Hematopoietic multipotent progenitor cell treated with erythropoietin and hydrocortisone succinate and interleukin-3 and kit ligand, for 6 days (in vitro differentiated cells): ENCODE results near the gene TMEM247.
A peak's percentile ranks its signal among the peaks of the same experiment; 100 is the strongest.
"Not testable (repeated sequence)": the region's sequence is repeated elsewhere in the genome, so short reads cannot be mapped to it uniquely, and the experiment has no call there.

Experiments
- DNase-seq: peaks from one replicate; pipeline ENCODE4 v3.0.0-alpha.2; 2015

The TMEM247 gene

GRCh38 chr2:46459694-46460093 lies 19.7 kb upstream of the TMEM247 start:
- DNase-seq: no peak

DNA sequence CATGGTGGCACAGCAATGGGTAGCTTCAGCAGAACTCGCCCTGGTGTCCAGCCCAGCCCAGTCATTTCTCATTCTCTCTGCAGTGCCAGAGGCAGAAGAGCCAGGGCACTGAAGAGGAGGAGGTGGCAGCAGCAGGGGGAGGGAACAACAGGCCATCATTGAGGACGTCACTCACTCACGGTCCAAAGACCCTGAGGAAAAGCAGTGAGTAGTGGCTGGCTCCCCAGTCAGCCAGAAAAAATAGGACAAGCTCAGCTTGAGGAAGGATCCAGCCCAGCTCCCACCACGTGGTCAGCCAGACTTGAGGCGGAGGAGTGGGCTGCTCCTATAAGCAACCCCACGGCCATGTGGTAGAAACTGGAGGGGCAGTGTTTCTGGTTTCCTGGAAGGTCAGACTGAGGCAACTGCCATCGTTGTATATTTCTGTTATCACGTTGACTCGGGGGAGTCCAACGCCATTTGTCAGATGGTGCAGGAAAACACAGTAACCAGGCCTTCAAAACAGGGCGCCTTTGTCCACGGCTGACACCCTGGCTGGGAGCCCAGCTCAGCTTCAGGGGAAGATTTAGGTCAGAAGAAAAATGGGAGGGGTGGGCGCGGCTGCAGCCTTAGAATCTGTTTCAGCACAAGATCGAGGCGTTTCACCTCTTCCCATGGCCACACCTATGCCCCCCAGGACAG lies 19.0 kb upstream of the TMEM247 start:
- DNase-seq: no peak

GRCh38 chr2:46461011-46461674 lies 18.2 kb upstream of the TMEM247 start:
- peak; percentile 73 for DNase-seq

GRCh38 chr2:46461709-46462171 lies 17.6 kb upstream of the TMEM247 start:
- DNase-seq: peak; percentile 61

DNA sequence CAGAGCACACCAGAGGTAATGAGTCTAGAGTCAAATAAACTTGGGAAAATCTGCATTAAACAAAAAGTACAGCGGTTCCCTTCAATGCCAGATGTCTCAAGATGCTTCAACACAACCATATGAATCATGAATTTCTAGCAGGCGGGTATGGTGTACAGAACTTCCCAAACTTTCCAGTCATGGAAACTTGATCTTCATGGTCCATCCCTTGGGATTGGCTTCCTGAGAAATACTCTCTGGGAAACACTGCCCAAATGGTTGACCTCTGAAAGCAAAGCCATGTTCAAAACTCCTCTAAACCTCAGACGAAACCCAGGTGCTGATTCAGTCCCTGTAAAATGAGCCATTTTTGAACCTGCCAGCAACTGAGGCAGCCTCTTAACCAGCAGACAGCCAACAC lies 16.4 kb upstream of the TMEM247 start:
- no peak for DNase-seq

DNA sequence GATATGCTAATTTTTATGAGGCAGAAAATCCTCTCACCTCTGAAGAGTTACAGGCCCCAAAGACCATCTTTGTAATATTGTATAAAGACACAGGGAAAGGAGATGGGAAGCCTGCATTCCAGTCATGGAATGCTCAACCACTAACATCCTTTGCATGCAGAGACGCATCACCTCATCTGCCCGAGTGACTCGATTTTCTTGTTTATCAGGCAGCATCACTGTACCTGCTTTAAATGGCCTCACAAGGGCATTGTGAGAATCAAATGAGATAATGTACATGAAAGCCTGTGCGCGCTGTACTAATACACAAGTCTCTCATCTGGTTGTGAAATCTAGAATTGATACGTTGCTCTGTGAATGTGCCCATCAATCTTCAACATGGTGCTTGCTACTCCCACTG lies 10.2 kb upstream of the TMEM247 start:
- no peak for DNase-seq

- DNase-seq: no peak
Observed at GRCh38 chr2:46469700-46470099, 9.7 kb upstream of the TMEM247 start.

GRCh38 chr2:46470114-46470628 lies 9.2 kb upstream of the TMEM247 start:
- peak; percentile 32 for DNase-seq

GRCh38 chr2:46471019-46471583 lies 8.3 kb upstream of the TMEM247 start:
- DNase-seq: no peak

DNA sequence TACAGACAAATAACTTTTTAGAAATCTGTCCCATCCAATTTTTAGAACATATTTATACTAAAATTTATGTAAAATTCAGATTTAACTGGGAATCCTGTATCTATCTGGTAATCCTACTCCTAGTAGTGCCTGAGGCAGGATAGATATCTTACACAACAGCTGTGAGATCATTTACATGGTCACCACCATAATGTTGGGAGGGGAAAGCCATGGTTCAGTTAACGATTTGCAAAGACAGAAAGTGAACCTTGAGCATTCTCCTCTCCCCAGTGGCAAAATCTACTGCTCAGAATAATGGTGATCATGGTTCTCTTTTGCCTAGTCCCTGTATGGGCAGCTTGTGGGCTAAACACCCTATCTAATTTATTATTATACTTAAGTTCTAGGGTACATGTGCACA lies 7.7 kb upstream of the TMEM247 start:
- no peak for DNase-seq

DNA sequence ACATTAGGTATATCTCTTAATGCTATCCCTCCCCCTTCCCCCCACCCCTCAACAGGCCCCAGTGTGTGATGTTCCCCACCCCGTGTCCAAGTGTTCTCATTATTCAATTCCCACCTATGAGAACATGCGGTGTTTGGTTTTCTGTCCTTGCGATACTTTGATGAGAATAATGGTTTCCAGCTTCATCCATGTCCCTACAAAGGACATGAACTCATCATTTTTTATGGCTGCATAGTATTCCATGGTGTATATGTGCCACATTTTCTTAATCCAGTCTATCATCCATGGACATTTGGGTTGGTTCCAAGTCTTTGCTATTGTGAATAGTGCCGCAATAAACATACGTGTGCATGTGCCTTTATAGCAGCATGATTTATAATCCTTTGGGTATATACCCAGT lies 7.2 kb upstream of the TMEM247 start:
- DNase-seq: not testable (repeated sequence)

DNA sequence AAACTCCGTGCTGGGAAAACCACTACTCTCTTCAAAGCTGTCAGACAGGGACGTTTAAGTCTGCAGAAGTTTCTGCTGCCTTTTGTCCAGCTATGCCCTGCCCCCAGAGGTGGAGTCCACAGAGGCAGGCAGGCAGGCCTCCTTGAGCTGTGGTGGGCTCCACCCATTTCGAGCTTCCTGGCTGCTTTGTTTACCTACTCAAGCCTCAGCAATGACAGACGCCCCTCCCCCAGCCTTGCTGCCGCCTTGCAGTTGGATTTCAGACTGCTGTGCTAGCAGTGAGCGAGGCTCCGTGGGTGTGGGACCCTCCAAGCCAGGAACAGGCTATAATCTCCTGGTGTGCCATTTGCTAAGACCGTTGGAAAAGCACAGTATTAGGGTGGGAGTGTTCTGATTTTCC lies 1.9 kb upstream of the TMEM247 start:
- DNase-seq: not testable (repeated sequence)

- no peak for DNase-seq
Observed at GRCh38 chr2:46477925-46478324, 1.4 kb upstream of the TMEM247 start.

GRCh38 chr2:46480562-46480961 lies 1.2 kb downstream of the TMEM247 start:
- no peak for DNase-seq

- DNase-seq: no peak
Observed at GRCh38 chr2:46481198-46482193, 2.1 kb downstream of the TMEM247 start.

DNA sequence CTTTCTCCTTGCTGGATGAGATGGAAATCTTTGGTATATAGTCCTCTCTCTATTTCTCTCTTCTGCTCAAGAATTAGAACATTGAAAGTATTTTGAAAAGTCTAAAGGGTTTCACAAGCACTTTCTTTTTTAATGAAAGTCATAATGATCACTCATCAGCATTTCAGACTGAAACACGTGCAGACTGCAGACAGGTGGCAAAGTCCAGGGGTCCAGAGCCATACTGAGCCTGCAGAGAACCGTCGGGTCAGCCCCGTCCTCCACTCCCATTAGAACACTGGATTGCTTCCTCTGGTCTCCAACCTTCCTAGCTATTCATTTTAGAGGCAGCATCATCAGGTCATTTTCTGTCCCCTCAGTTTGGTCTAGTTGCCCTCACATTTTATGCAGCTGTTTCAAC lies 3.1 kb downstream of the TMEM247 start:
- DNase-seq: no peak

GRCh38 chr2:46485002-46485401 lies 5.6 kb downstream of the TMEM247 start:
- DNase-seq: no peak

GRCh38 chr2:46486436-46486835 lies 7.1 kb downstream of the TMEM247 start:
- DNase-seq: no peak

GRCh38 chr2:46487667-46488335 lies 8.4 kb downstream of the TMEM247 start:
- DNase-seq: no peak

DNA sequence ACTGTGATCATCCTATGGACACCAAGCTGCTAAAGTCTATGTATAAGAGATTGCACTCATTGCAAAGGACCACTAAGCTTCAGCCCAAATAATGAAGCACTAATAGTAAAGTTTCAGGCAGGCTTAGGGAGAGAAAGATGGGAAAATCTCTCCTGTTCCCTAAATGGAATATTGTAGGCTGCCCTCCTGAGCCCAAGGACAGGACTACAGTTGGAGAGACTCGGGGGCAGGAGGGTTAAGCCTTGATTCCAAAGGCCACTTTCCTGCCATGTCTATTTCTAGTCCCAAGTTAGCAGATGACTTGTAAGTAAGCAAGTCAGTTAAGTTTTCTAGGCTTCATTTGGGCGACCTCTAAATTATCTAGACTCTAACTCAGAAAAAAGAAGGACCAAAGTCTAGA lies 9.0 kb downstream of the TMEM247 start:
- DNase-seq: no peak

DNA sequence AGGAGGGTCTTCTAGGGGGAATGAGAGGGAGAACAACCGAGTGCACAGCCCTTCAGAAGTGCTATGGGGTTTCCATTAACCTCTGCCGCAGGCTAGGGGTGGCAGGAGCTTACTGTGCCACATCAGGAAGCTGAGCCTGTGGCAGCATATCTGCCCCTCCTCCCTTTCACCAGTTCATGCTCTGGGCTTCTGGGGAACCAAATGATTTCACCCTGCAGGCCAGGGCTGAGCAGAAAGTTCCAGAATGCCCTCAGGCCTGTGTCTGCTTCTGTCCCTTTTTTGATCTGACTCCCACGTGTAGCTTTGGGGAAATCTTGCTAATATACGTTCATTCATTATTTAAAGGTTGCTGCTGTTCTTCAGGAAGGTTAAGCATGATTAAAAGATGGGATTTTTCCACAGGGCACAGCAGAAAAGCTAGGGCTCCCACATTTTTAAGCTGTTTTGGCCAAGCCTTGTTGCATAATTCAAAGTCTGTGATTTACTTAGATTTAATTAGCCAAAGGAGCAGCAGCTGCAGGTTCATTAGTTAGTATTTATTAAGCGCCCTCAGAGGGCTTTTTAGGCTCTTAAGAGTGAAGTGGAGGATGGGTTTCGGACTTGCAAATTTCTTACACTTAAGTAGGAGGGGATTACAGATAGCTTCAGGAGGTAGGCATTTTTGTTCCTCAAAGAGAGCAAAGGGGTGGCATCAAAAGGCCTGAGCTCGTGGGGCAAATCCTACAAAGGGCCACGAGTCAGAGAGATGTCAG lies 10.2 kb downstream of the TMEM247 start:
- peak; percentile 12 for DNase-seq
